Liver (tissue), 9 donors: ENCODE results near the gene NFIB. TPM values are rescaled to one million over a fixed set of nuclear protein-coding genes. Genes with fewer than 3 reads are reported as not detected.

ENCODE experiments used
- DNase-seq: peaks from one replicate; pipeline ENCODE4 v3.0.0-alpha.2; 2017; ENCODE audit warnings: low spot score
- H3K27ac ChIP-seq, 2 donors: one replicate each; pipeline ENCODE4 v1.7.0; 2013; ENCODE audit warnings: inconsistent platforms in 2 of 2, low read length in 2 of 2, control low read depth in 1 of 2, low read depth in 1 of 2, mild to moderate bottlenecking in 1 of 2
- H3K27me3 ChIP-seq, 4 donors: one replicate each; pipeline versions ENCODE4 v1.6.1 to v1.7.0; 2013; ENCODE audit warnings: low read length in 3 of 4, inconsistent platforms in 1 of 4, mild to moderate bottlenecking in 1 of 4, moderate library complexity in 1 of 4; ENCODE audit not compliant: control insufficient read depth in 4 of 4, insufficient read depth in 4 of 4
- H3K36me3 ChIP-seq, 4 donors: one replicate each; pipeline versions ENCODE4 v1.6.1 to v1.7.0; 2013; ENCODE audit warnings: low read length in 3 of 4, mild to moderate bottlenecking in 3 of 4, low read depth in 1 of 4, moderate library complexity in 1 of 4; ENCODE audit not compliant: control insufficient read depth in 4 of 4, insufficient read depth in 3 of 4
- H3K4me1 ChIP-seq, 4 donors: one replicate each; pipeline versions ENCODE4 v1.6.1 to v1.7.0; 2013; ENCODE audit warnings: low read length in 3 of 4, mild to moderate bottlenecking in 3 of 4, moderate library complexity in 1 of 4; ENCODE audit not compliant: control insufficient read depth in 4 of 4, insufficient read depth in 4 of 4
- H3K4me3 ChIP-seq, 3 donors: one replicate each; pipeline versions ENCODE4 v1.6.1 to v1.7.0; 2013; ENCODE audit warnings: low read length in 3 of 3, control low read depth in 1 of 3, low read depth in 1 of 3, mild to moderate bottlenecking in 1 of 3
- H3K9ac ChIP-seq, 2 donors: one replicate each; pipeline ENCODE4 v1.7.0; 2013; ENCODE audit warnings: low read length in 2 of 2, mild to moderate bottlenecking in 2 of 2, moderate library complexity in 2 of 2, control low read depth in 1 of 2, low read depth in 1 of 2
- H3K9me3 ChIP-seq, 4 donors: one replicate each; pipeline versions ENCODE4 v1.6.1 to v1.7.0; 2013; ENCODE audit warnings: low read length in 3 of 4; ENCODE audit not compliant: control insufficient read depth in 4 of 4
- EGR1 ChIP-seq, 2 donors: IDR thresholded peaks; 2 replicates each; pipeline ENCODE4 v1.6.1; 2016 to 2018; ENCODE audit warnings: antibody characterized with exemption in 2 of 2, low read depth in 2 of 2
- FOXA1 ChIP-seq: IDR thresholded peaks from 2 replicates; pipeline ENCODE4 v1.6.1; 2016; ENCODE audit warnings: antibody characterized with exemption
- FOXA2 ChIP-seq: IDR thresholded peaks from 2 replicates; pipeline ENCODE4 v1.6.1; 2016; ENCODE audit warnings: antibody characterized with exemption
- GABPA ChIP-seq, 2 donors: IDR thresholded peaks in 1 of 2; conservative IDR thresholded peaks in 1 of 2; 2 replicates each; pipeline ENCODE4 v1.6.1; 2016; ENCODE audit warnings: antibody characterized with exemption in 2 of 2, mild to moderate bottlenecking in 1 of 2, moderate library complexity in 1 of 2
- HNF4A ChIP-seq, 2 donors: conservative IDR thresholded peaks; 2 replicates each; pipeline ENCODE4 v1.6.1; 2016; ENCODE audit warnings: antibody characterized with exemption in 2 of 2, mild to moderate bottlenecking in 2 of 2
- HNF4G ChIP-seq: IDR thresholded peaks from 2 replicates; pipeline ENCODE4 v1.6.1; 2016; ENCODE audit warnings: antibody characterized with exemption
- JUND ChIP-seq, 2 donors: IDR thresholded peaks; 2 replicates each; pipeline ENCODE4 v1.6.1; 2016; ENCODE audit warnings: antibody characterized with exemption in 2 of 2
- NR2F2 ChIP-seq: IDR thresholded peaks from 2 replicates; pipeline ENCODE4 v1.6.1; 2016; ENCODE audit warnings: antibody characterized with exemption
- RAD21 ChIP-seq, 2 donors: IDR thresholded peaks; 2 replicates each; pipeline ENCODE4 v1.6.1; 2016; ENCODE audit warnings: antibody characterized with exemption in 2 of 2, mild to moderate bottlenecking in 2 of 2
- RXRA ChIP-seq, 2 donors: IDR thresholded peaks; 2 replicates each; pipeline ENCODE4 v1.6.1; 2017 to 2018; ENCODE audit warnings: antibody characterized with exemption in 2 of 2, mild to moderate bottlenecking in 1 of 2
- SP1 ChIP-seq: IDR thresholded peaks from 2 replicates; pipeline ENCODE4 v1.6.1; 2018; ENCODE audit warnings: antibody characterized with exemption, mild to moderate bottlenecking
- TAF1 ChIP-seq: conservative IDR thresholded peaks from 2 replicates; pipeline ENCODE4 v1.6.1; 2016; ENCODE audit warnings: antibody characterized with exemption, mild to moderate bottlenecking
- YY1 ChIP-seq: IDR thresholded peaks from 2 replicates; pipeline ENCODE4 v1.6.1; 2016; ENCODE audit warnings: antibody characterized with exemption, mild to moderate bottlenecking
- WGBS: extraction: QIAGEN DNeasy Blood & Tissue Kit; methylation state at CpG from one replicate; pipeline ENCODE4 v1.1.7; 2013; 5-methylcytosine and 5-hydroxymethylcytosine counted together
- polyA plus RNA-seq, 2 donors: library from polyadenylated mRNA; stranded (reverse) in 1 of 2; unstranded in 1 of 2; fragments of 200-250 nt in 1 of 2; fragments of >200 nt in 1 of 2; fragmentation: Nextera tagmentation in 1 of 2; extraction: Ambion mirVana in 1 of 2; gene quantifications; one replicate each; pipeline versions ENCODE4 v1.2.1 to v1.2.3, GENCODE V29; 2013 to 2015
- total RNA-seq, 2 donors: library from RNA; depleted of rRNA; stranded (reverse); fragments of >200 nt; gene quantifications; one replicate each; pipeline ENCODE4 v1.2.3, GENCODE V29; 2014
- TF ChIP-seq, protein P1 (sequence below): IDR thresholded peaks from 2 replicates; pipeline ENCODE4 v1.6.1; 2016; ENCODE audit warnings: antibody characterized with exemption
- TF ChIP-seq, protein P2 (sequence below): IDR thresholded peaks from 2 replicates; pipeline ENCODE4 v1.6.1; 2016; ENCODE audit warnings: antibody characterized with exemption, mild to moderate bottlenecking
- TF ChIP-seq, protein P3 (sequence below): fragments of 150-350 bp; IDR thresholded peaks from 2 replicates; pipeline ENCODE4 v1.5.1; 2017; ENCODE audit warnings: improper control_type of control experiment, low read depth, low read length; ENCODE audit not compliant: missing input control
- TF ChIP-seq, protein P4 (sequence below): IDR thresholded peaks from 2 replicates; pipeline ENCODE4 v1.6.1; 2016; ENCODE audit warnings: antibody characterized with exemption
- TF ChIP-seq, protein P5 (sequence below): IDR thresholded peaks from 2 replicates; pipeline ENCODE4 v1.6.1; 2016; ENCODE audit warnings: antibody characterized with exemption
- donor health status: healthy.
- donor health status: healthy.
- donor health status: healthy.
- donor health status: healthy.
- donor health status: healthy.

Gene NFIB
- total and polyA plus RNA-seq, 4 donors = 3.2 to 23.2 (median 8.0) TPM

DNA sequence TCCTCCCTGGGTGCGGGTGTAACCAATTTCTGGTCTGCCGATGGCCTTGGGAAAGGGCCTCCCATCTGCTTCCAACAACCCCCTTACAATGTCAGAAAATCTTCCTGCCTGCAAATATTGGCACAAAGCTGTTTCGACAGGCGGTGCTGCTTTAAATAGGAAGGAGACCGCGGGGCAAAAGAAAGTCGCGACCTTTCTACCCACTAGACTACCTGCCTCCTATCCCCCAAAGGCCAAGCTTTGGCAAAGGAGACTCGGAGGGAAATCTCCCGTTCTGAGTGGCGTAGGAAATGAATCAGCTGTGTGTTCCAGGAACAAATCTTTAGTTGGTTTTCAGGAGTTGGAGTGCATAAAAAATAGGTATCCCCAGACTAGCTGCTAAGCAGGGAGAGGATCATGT, 36.8 kb upstream of the NFIB start:
- Histone ChIP-seq H3K4me1 (peaks cover 13 to 49% (median 37%) of the 10 kb centered on the region in 4 donors), H3K36me3 (no peaks in the 10 kb centered on the region), H3K4me3 (no peak overlapping the region), H3K27me3 (peaks cover 0 to 26% (median 6%) of the 10 kb centered on the region in 4 donors), H3K27ac (no peak overlapping the region), H3K9ac (no peak overlapping the region), H3K9me3 (peaks cover 0 to 2% (median 0%) of the 10 kb centered on the region in 4 donors)
- WGBS = 68% methylated on average over 11 of the region's 11 CpGs
- no peak for DNase-seq
- TF ChIP-seq FOXA2 (no peak), HNF4A (conservative IDR thresholded peaks at IDR 0.05) (no peak), EGR1 (IDR thresholded peaks at IDR 0.05; ENCODE audit: low read depth in 2 of 2) (no peak), TAF1 (no peak), GABPA (IDR thresholded peaks at IDR 0.05 in 1 of 2, conservative IDR thresholded peaks at IDR 0.05 in 1 of 2) (no peak), SP1 (no peak), RAD21 (IDR thresholded peaks at IDR 0.05) (no peak), FOXA1 (no peak), JUND (IDR thresholded peaks at IDR 0.05) (no peak), RXRA (IDR thresholded peaks at IDR 0.05) (no peak), NR2F2 (no peak), YY1 (no peak), HNF4G (no peak)
- TF ChIP-seq, protein P1, sequence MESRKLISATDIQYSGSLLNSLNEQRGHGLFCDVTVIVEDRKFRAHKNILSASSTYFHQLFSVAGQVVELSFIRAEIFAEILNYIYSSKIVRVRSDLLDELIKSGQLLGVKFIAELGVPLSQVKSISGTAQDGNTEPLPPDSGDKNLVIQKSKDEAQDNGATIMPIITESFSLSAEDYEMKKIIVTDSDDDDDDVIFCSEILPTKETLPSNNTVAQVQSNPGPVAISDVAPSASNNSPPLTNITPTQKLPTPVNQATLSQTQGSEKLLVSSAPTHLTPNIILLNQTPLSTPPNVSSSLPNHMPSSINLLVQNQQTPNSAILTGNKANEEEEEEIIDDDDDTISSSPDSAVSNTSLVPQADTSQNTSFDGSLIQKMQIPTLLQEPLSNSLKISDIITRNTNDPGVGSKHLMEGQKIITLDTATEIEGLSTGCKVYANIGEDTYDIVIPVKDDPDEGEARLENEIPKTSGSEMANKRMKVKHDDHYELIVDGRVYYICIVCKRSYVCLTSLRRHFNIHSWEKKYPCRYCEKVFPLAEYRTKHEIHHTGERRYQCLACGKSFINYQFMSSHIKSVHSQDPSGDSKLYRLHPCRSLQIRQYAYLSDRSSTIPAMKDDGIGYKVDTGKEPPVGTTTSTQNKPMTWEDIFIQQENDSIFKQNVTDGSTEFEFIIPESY = no peak
- TF ChIP-seq, protein P2, sequence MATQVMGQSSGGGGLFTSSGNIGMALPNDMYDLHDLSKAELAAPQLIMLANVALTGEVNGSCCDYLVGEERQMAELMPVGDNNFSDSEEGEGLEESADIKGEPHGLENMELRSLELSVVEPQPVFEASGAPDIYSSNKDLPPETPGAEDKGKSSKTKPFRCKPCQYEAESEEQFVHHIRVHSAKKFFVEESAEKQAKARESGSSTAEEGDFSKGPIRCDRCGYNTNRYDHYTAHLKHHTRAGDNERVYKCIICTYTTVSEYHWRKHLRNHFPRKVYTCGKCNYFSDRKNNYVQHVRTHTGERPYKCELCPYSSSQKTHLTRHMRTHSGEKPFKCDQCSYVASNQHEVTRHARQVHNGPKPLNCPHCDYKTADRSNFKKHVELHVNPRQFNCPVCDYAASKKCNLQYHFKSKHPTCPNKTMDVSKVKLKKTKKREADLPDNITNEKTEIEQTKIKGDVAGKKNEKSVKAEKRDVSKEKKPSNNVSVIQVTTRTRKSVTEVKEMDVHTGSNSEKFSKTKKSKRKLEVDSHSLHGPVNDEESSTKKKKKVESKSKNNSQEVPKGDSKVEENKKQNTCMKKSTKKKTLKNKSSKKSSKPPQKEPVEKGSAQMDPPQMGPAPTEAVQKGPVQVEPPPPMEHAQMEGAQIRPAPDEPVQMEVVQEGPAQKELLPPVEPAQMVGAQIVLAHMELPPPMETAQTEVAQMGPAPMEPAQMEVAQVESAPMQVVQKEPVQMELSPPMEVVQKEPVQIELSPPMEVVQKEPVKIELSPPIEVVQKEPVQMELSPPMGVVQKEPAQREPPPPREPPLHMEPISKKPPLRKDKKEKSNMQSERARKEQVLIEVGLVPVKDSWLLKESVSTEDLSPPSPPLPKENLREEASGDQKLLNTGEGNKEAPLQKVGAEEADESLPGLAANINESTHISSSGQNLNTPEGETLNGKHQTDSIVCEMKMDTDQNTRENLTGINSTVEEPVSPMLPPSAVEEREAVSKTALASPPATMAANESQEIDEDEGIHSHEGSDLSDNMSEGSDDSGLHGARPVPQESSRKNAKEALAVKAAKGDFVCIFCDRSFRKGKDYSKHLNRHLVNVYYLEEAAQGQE = no peak
- TF ChIP-seq, protein P3, sequence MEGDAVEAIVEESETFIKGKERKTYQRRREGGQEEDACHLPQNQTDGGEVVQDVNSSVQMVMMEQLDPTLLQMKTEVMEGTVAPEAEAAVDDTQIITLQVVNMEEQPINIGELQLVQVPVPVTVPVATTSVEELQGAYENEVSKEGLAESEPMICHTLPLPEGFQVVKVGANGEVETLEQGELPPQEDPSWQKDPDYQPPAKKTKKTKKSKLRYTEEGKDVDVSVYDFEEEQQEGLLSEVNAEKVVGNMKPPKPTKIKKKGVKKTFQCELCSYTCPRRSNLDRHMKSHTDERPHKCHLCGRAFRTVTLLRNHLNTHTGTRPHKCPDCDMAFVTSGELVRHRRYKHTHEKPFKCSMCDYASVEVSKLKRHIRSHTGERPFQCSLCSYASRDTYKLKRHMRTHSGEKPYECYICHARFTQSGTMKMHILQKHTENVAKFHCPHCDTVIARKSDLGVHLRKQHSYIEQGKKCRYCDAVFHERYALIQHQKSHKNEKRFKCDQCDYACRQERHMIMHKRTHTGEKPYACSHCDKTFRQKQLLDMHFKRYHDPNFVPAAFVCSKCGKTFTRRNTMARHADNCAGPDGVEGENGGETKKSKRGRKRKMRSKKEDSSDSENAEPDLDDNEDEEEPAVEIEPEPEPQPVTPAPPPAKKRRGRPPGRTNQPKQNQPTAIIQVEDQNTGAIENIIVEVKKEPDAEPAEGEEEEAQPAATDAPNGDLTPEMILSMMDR = no peak
- TF ChIP-seq, protein P4, sequence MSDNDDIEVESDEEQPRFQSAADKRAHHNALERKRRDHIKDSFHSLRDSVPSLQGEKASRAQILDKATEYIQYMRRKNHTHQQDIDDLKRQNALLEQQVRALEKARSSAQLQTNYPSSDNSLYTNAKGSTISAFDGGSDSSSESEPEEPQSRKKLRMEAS = no peak
- TF ChIP-seq, protein P5, sequence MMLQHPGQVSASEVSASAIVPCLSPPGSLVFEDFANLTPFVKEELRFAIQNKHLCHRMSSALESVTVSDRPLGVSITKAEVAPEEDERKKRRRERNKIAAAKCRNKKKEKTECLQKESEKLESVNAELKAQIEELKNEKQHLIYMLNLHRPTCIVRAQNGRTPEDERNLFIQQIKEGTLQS = no peak
